HK-2 (cell line): ENCODE measurements around the gene SCARB1.
"Not testable (repeated sequence)": the region's sequence is repeated elsewhere in the genome, so short reads cannot be mapped to it uniquely, and the experiment has no call there.

Source experiments
- DNase-seq: peaks from one replicate; pipeline ENCODE4 v3.0.0-alpha.2; 2018; ENCODE audit not compliant: unreplicated experiment

SCARB1 gene

DNA sequence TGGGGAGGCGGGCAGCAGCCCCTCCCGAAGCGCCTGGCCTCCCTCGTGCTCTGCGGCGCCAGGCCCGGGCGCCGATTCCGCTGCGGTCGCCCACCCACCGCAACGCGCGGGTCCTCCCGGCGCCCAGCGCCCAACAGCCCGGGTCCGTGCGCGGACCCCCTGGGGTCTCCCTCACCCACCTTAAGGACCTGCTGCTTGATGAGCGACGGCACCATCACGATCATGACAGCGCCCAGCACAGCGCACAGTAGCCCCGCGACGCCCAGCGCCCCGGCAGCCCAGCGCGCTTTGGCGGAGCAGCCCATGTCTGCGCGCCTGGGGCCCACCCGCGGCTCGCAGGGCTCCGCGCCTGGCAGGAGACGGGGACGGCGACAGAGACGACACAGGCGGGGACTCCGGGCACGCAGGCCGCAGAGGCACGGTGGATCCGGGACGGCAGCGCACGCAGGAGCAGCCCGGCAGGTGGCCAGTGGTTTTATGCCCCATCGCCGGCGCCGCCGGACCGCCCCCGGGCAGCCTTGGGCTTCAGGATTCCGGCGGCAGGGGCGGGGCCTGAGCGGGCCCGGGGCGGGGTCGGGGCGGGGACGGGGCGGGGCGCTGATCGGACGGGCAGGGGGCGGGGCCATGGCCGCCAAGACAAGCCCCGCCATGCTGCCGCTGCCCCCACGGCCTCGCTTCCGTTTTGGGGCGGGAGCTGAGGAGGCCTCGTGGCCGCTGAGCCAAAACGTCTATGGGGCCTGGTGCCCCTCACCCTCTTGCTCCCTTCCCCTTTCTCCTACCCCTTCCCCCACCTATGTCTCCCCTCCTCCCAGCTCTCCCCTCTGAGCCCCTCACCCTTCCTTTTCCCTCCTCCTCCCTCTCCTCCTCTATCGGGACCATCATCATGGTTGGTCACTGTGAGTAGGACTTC, at the start of gene SCARB1:
SCARB1 (minus strand) TSS at position 449 of the 910 bp plus-strand sequence; CDS start at position 305, 144 bp downstream.
- DNase-seq = peak; percentile 93

DNA sequence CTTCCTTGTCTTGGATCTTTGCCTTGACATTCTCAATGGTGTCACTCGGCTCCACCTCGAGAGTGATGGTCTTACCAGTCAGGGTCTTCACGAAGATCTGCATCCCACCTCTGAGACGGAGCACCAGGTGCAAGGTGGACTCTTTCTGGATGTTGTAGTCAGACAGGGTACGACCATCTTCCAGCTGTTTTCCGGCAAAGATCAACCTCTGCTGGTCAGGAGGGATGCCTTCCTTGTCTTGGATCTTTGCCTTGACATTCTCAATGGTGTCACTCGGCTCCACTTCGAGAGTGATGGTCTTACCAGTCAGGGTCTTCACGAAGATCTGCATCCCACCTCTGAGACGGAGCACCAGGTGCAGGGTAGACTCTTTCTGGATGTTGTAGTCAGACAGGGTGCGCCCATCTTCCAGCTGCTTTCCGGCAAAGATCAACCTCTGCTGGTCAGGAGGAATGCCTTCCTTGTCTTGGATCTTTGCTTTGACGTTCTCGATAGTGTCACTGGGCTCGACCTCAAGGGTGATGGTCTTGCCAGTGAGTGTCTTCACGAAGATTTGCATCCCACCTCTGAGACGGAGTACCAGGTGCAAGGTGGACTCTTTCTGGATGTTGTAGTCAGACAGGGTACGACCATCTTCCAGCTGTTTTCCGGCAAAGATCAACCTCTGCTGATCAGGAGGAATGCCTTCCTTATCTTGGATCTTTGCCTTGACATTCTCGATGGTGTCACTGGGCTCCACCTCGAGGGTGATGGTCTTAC, 49.0 kb upstream of the SCARB1 start:
- DNase-seq = not testable (repeated sequence)

- DNase-seq = not testable (repeated sequence)
These were observed 47.9 kb upstream of the SCARB1 start for GRCh38 chr12:124911521-124911920.

DNA sequence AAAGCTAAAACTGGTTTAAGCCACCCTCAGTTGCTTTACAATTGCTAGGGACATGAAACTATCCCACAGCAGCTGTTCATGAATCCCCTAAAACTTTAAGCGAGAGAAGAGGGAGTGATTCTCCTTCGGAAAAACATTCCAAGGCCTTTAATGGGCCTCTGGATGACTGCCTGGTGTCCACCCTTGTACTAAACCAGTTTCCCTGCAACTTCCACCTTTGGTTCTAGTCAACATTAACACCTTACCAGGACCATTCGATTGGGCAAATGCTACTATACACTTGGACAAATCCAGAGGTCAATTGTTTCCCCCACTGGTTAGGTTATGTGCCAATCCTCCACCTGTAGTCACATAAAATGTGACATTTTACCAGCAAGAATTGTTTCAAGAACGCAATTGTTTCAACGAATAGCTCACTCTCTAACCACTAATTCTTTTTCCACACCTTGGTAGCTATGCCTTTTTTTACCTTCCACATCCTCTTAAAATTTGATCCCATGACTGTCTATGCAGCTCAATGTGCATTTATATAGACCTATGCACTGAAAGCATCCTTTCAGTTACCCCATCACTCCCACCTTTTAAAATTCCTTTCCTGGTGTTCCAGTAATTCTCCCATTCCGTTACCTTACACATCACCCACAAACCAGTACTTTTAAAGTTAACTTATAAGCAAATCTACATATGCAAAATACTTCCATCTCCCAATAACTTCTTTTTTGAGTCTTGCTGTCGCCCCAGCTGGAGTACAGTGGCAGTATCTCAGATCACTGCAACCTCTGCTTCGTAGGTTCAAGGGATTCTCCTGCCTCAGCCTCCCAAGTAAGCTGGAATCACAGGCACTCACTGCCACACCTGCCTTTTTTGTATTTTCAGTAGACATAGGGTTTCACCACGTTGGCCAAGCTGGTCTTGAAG, 47.2 kb upstream of the SCARB1 start:
- DNase-seq = no peak

GRCh38 chr12:124909831-124910560, 46.3 kb upstream of the SCARB1 start:
- DNase-seq = no peak

- peak; percentile 75 for DNase-seq
These were observed 43.1 kb upstream of the SCARB1 start for GRCh38 chr12:124906606-124907261.

DNA sequence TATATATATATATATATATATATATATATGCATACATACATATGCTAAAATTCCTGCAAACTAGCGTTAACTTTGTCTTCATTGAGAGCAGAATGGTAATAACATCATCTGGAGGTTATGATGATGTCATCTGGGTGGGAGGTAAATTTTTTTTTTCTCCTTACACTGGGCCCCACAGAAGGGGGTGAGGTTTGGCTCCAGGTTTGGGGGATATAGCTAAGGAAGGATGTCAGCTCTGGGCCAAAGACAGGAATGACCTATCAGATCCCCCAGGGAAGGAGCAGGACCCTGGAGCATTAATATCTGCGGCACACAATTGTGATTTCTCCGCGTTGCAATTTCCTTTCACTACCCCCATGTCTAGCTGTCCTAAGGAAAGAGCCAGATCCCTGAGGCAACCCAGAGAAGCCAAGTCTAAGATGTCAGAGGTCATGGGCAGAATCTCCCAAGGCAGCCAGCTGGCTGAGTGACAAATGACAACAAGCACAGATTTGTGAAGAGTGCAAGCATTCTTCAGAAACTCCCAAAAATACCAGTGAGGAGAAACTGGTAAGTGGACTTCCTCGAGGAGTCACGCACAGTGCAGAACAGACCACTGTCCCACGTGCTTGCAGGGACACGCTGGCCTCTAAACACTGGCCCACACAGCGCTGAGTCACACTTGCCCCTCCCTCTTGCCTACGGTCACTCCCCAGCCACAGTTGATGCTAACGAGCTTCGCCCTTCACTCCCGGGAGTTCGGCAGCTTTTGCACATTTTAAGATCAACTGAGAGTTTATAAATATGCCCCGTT, 40.8 kb upstream of the SCARB1 start:
- peak; percentile 80 for DNase-seq

GRCh38 chr12:124902916-124903315, 39.3 kb upstream of the SCARB1 start:
- no peak for DNase-seq

GRCh38 chr12:124901003-124901402, 37.3 kb upstream of the SCARB1 start:
- DNase-seq = no peak

- not testable (repeated sequence) for DNase-seq
These were observed 36.7 kb upstream of the SCARB1 start for GRCh38 chr12:124900345-124900795.

DNA sequence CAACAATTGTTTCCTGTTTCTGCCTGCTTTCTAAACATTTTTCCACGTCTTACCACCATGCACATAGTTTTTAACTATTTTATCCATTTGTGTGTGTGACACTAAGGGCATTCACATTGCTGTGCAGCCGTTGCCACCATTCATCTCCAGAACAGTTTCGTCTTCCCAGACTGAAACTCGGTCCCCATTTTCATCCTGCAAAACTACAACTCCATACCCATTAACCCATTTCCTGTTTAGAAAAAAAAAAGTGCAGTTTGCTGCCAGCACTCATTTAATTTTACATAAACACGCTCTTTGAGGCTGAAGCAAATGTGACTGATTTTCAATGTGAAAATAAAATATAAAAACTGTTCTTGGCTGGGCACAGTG, 35.2 kb upstream of the SCARB1 start:
- DNase-seq = no peak

GRCh38 chr12:124898200-124898922, 34.7 kb upstream of the SCARB1 start:
- peak; percentile 53 for DNase-seq

DNA sequence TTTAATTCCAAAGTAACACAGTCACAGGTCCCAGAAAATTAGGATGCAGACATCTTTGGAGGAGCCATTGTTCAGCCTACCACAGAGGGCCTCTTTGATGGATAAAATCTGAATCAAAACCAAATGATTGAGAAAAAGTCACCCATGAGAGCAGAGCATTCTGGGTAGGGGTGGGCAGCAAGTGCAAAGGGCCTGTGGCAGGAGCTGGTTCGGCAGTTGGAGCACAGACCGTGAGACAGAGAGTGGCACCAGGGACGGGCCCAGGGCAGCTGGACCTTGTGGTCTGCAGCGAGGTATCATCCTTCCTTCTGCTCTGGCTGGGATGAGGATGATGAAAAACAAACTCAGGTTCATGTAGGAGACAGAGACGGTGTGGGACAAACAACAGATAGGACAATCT, 32.8 kb upstream of the SCARB1 start:
- no peak for DNase-seq

GRCh38 chr12:124893792-124894516, 30.3 kb upstream of the SCARB1 start:
- DNase-seq = no peak

DNA sequence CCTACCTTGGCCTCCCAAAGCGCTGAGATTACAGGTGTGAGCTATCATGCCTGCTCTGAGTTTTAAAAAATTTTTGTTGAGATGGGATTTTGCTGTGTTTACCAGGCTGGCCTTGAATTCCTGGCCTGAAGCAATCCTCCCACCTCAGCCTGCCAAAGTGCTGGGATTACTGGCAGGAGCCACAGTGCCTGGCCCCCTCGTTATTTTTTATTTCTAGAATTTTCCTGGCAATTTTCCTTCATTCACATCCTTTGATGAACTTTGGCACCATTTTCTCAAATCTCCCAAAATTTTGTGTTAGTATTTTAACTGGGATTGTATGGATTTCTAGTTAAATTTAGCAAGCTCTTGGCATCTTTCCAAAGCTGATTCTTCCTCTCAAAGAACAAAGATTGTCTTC, 24.6 kb upstream of the SCARB1 start:
- no peak for DNase-seq

GRCh38 chr12:124887766-124888165, 24.1 kb upstream of the SCARB1 start:
- not testable (repeated sequence) for DNase-seq

- no peak for DNase-seq
These were observed 21.1 kb upstream of the SCARB1 start for GRCh38 chr12:124884587-124885438.
